Measurements from ENCODE around the gene ADAMTSL1. TPM values are rescaled to one million over a fixed set of nuclear protein-coding genes. Genes with fewer than 3 reads are reported as not detected.

Gene ADAMTSL1
- total and polyA plus RNA-seq, 4 donors: 0.31 to 3.4 (median 1.9) TPM

DNA sequence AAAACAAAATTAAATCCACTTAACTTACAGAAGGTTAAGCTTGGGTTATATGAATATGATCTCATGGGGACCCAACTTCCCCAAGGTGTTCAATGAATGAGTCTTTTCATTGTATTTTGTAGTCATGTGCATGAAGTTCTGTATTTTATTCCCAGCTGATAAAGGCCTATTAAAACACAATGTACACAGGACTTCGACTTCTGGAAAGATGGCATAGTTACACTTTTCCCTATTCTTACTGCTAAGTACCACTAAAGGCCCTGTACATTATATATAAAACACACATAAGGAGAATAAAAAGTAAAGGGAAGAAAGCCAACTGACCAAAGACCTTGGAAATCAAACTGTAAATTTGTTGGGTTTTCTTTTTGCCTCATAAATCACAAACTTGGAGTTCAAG lies 336.6 kb downstream of the ADAMTSL1 start:
- Histone ChIP-seq H3K36me3 (ENCODE audit: control insufficient read depth in 4 of 4, insufficient read depth in 3 of 4, low read depth in 1 of 4, low read length in 3 of 4) (no peaks in the 10 kb centered on the region), H3K27ac (ENCODE audit: low read depth in 1 of 2, low read length in 2 of 2) (no peak overlapping the region), H3K9ac (ENCODE audit: low read depth in 1 of 2, low read length in 2 of 2) (no peak overlapping the region), H3K4me1 (ENCODE audit: control insufficient read depth in 4 of 4, insufficient read depth in 4 of 4, low read length in 3 of 4) (no peaks in the 10 kb centered on the region), H3K4me3 (ENCODE audit: low read depth in 1 of 3, low read length in 3 of 3) (no peak overlapping the region), H3K27me3 (ENCODE audit: control insufficient read depth in 4 of 4, insufficient read depth in 4 of 4, low read length in 3 of 4) (no peaks in the 10 kb centered on the region), H3K9me3 (ENCODE audit: control insufficient read depth in 4 of 4, low read length in 3 of 4) (no peaks in the 10 kb centered on the region)
- 94% methylated on average over 1 of the region's 1 CpG for WGBS
- no peak for DNase-seq (ENCODE audit: low spot score)
- no peak for TF ChIP-seq SP1 (IDR thresholded peaks at IDR 0.05)
- TF ChIP-seq RAD21 (IDR thresholded peaks at IDR 0.05): no peak
- no peak for TF ChIP-seq FOXA1 (IDR thresholded peaks at IDR 0.05)
- no peak for TF ChIP-seq HNF4A (conservative IDR thresholded peaks at IDR 0.05)
- TF ChIP-seq, protein P1, sequence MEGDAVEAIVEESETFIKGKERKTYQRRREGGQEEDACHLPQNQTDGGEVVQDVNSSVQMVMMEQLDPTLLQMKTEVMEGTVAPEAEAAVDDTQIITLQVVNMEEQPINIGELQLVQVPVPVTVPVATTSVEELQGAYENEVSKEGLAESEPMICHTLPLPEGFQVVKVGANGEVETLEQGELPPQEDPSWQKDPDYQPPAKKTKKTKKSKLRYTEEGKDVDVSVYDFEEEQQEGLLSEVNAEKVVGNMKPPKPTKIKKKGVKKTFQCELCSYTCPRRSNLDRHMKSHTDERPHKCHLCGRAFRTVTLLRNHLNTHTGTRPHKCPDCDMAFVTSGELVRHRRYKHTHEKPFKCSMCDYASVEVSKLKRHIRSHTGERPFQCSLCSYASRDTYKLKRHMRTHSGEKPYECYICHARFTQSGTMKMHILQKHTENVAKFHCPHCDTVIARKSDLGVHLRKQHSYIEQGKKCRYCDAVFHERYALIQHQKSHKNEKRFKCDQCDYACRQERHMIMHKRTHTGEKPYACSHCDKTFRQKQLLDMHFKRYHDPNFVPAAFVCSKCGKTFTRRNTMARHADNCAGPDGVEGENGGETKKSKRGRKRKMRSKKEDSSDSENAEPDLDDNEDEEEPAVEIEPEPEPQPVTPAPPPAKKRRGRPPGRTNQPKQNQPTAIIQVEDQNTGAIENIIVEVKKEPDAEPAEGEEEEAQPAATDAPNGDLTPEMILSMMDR (IDR thresholded peaks at IDR 0.05; ENCODE audit: low read depth, low read length, missing input control): no peak
- TF ChIP-seq NR2F2 (IDR thresholded peaks at IDR 0.05): no peak
- no peak for TF ChIP-seq GABPA (IDR thresholded peaks at IDR 0.05 in 1 of 2, conservative IDR thresholded peaks at IDR 0.05 in 1 of 2)
- TF ChIP-seq RXRA (IDR thresholded peaks at IDR 0.05): no peak
- no peak for TF ChIP-seq TAF1 (conservative IDR thresholded peaks at IDR 0.05)
- no peak for TF ChIP-seq JUND (IDR thresholded peaks at IDR 0.05)
- TF ChIP-seq HNF4G (IDR thresholded peaks at IDR 0.05): no peak
- TF ChIP-seq, protein P2, sequence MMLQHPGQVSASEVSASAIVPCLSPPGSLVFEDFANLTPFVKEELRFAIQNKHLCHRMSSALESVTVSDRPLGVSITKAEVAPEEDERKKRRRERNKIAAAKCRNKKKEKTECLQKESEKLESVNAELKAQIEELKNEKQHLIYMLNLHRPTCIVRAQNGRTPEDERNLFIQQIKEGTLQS (IDR thresholded peaks at IDR 0.05): no peak
- no peak for TF ChIP-seq EGR1 (IDR thresholded peaks at IDR 0.05; ENCODE audit: low read depth in 2 of 2)
- TF ChIP-seq, protein P3, sequence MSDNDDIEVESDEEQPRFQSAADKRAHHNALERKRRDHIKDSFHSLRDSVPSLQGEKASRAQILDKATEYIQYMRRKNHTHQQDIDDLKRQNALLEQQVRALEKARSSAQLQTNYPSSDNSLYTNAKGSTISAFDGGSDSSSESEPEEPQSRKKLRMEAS (IDR thresholded peaks at IDR 0.05): no peak
- TF ChIP-seq, protein P4, sequence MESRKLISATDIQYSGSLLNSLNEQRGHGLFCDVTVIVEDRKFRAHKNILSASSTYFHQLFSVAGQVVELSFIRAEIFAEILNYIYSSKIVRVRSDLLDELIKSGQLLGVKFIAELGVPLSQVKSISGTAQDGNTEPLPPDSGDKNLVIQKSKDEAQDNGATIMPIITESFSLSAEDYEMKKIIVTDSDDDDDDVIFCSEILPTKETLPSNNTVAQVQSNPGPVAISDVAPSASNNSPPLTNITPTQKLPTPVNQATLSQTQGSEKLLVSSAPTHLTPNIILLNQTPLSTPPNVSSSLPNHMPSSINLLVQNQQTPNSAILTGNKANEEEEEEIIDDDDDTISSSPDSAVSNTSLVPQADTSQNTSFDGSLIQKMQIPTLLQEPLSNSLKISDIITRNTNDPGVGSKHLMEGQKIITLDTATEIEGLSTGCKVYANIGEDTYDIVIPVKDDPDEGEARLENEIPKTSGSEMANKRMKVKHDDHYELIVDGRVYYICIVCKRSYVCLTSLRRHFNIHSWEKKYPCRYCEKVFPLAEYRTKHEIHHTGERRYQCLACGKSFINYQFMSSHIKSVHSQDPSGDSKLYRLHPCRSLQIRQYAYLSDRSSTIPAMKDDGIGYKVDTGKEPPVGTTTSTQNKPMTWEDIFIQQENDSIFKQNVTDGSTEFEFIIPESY (IDR thresholded peaks at IDR 0.05): no peak
- no peak for TF ChIP-seq YY1 (IDR thresholded peaks at IDR 0.05)
- no peak for TF ChIP-seq FOXA2 (IDR thresholded peaks at IDR 0.05)
- TF ChIP-seq, protein P5, sequence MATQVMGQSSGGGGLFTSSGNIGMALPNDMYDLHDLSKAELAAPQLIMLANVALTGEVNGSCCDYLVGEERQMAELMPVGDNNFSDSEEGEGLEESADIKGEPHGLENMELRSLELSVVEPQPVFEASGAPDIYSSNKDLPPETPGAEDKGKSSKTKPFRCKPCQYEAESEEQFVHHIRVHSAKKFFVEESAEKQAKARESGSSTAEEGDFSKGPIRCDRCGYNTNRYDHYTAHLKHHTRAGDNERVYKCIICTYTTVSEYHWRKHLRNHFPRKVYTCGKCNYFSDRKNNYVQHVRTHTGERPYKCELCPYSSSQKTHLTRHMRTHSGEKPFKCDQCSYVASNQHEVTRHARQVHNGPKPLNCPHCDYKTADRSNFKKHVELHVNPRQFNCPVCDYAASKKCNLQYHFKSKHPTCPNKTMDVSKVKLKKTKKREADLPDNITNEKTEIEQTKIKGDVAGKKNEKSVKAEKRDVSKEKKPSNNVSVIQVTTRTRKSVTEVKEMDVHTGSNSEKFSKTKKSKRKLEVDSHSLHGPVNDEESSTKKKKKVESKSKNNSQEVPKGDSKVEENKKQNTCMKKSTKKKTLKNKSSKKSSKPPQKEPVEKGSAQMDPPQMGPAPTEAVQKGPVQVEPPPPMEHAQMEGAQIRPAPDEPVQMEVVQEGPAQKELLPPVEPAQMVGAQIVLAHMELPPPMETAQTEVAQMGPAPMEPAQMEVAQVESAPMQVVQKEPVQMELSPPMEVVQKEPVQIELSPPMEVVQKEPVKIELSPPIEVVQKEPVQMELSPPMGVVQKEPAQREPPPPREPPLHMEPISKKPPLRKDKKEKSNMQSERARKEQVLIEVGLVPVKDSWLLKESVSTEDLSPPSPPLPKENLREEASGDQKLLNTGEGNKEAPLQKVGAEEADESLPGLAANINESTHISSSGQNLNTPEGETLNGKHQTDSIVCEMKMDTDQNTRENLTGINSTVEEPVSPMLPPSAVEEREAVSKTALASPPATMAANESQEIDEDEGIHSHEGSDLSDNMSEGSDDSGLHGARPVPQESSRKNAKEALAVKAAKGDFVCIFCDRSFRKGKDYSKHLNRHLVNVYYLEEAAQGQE (IDR thresholded peaks at IDR 0.05): no peak
